GM08714 (cell line): ENCODE measurements around the gene NHLH2.

Experiments
- H3K4me3 ChIP-seq: fragments of 200-500 bp; sonication (Bioruptor generic); 2 replicates; pipeline ENCODE4 v1.5.1; 2014; ENCODE audit warnings: mild to moderate bottlenecking, low read length, inconsistent platforms
- ZNF274 ChIP-seq: IDR thresholded peaks from 2 replicates; pipeline ENCODE4 v1.6.1; 2012; ENCODE audit warnings: mild to moderate bottlenecking, low read depth, low read length

The NHLH2 gene

DNA sequence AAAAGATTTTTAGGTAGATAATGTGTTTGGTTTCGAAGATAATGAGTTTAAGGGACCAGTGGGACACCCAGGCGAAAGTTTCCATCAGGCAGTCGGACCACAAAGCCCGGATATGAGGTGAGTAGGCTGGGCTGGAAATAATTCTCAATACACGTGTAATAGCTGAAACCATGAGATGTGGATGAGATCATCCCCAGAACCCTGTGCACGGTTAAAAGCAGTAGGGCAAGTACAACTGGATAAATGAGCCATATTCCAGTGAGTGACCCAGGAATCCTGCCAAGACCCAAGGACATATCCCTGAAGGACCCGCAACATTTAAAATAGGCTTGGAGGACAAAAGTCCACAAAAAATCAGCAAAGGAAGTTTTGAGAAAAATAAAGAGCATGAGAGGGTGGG, 21.5 kb upstream of the NHLH2 start:
- TF ChIP-seq ZNF274, result no peak
- no peak overlapping the region for H3K4me3 ChIP-seq

DNA sequence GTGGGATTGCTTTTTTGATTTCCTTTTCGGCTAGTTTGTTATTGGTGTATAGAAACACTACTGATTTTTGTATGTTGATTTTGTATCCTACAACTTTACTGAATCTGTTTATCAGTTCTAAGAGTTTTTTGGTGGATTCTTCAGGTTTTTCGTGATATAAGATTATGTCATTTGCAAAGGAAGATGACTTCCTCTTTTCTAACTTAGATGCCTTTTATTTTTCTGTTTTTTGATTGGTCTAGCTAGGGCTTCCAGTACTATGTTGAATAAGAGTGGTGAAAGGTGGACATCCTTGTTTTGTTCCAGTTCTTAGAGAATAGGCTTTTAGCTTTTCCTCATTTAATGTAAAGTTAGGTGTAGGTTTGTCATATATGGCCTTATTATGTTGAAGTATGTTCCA, 13.1 kb upstream of the NHLH2 start:
- no peak for TF ChIP-seq ZNF274
- no peak overlapping the region for H3K4me3 ChIP-seq

DNA sequence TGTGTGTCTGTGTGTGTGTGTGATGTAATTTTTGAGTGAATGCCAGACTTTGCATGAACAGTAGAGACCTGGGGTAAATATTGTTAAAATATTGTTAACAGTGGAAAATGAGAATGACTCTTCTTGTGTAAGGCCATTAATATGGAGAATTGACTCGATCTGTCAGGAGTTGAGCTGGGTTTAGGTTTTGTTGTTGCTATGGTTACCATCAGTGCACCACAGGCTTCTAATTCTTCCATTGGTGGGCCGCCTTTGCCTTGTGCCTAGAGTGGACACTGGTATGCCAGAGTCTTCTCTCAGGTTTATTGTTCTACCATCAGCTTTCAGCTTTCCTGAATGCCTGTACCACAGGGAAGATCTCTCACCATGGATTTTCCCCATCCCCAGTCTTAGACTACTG, 10.0 kb upstream of the NHLH2 start:
- no peak overlapping the region for H3K4me3 ChIP-seq
- no peak for TF ChIP-seq ZNF274

DNA sequence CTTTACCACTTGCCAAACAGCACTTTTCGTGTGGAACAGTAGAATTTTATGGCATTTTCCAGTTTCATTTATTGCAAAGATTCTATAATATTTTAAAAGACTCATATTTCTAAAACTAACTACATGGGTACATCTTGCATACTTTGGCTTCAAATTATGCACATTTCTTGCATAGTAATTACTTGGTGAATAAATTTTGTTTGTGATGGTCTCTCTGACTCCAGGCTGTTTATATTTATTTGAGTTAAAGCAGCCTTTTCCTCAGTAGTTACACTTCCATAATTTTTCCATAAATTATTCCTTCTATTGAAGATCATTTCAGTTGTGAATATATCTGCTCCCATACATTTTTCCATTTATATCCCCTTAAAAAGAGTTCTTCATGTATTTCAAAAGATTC, 6.9 kb upstream of the NHLH2 start:
- H3K4me3 ChIP-seq, result no peak overlapping the region
- no peak for TF ChIP-seq ZNF274

DNA sequence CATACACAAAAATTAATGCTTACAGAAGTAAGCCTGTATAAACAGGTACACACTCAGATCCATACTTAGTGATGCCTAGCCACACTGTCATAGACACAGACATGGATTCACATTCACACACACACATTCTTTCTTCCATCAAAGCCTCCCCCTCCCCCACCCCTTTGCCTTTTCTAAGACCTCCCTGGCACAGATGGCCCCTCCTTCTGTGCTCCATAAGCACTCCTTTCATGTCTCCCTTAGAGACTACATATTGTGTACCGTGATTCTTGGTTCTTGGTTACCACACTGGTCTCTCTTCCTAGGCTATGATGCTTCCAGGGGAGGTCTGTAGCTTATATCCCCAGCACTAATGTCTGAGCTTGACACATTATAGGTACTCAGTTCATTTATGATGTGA, 2.0 kb upstream of the NHLH2 start:
- no peak overlapping the region for H3K4me3 ChIP-seq
- no peak for TF ChIP-seq ZNF274

DNA sequence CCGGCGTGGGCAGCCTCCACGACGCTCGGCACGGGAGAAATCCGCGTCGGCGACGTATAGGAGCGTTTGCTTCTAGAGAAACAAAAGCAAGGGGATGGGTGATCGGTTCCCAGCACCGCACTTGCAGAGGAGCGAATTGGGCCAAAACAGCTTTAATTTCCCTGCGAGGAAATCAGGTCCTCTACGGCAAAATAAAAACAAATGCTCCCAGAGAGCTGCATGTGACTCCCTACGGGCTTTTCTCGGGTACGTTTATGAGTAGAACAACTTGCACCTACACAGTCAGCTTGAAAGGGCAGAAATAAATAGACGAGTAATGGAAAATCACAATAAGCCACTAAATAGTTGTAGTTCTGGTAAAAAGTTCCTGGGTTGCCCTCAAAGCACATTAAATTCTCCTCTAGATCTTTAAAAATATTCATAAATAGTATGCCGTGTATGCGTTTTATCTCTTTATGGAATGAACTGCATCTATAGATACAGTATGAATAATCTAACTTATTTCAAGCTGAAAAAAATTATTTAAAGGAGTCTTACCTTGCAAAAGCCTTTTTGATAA, 1.2 kb downstream of the NHLH2 start:
- H3K4me3 ChIP-seq, result no peak overlapping the region; the same call in 1 of the 2 replicates
- TF ChIP-seq ZNF274, result no peak

DNA sequence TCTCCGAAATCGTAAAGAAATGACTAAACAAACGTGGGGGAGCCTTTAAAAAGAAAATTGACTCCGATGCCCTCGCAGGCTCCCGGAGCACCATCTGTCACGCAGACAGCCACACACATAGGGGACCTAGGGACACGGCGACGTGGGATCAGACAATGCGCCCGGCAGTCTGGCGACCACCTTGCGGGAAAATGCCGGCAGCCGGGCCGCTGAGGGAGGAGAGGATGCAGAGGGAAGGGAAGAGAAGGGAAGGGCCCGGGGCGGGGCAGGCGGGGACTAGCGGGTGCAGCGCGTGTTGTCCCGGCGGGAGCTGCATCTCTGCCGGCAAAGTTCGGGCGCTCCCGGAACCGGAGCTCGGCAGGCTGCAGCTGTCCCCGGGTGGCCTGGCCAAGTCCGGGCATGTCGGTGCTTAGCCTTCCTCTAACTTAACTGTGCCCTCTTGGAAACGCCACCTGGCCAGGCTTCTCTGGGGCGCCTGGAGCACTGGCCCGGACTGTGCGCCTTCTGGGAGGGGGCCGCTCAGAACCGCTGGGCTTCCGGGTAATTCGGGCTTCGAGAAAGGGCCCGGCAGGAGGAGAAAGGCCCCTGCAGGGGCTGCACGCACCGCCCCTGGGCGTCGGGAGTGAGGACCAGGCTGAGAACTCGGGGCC, 1.8 kb downstream of the NHLH2 start:
- no peak overlapping the region; the same call in 1 of the 2 replicates for H3K4me3 ChIP-seq
- no peak for TF ChIP-seq ZNF274

DNA sequence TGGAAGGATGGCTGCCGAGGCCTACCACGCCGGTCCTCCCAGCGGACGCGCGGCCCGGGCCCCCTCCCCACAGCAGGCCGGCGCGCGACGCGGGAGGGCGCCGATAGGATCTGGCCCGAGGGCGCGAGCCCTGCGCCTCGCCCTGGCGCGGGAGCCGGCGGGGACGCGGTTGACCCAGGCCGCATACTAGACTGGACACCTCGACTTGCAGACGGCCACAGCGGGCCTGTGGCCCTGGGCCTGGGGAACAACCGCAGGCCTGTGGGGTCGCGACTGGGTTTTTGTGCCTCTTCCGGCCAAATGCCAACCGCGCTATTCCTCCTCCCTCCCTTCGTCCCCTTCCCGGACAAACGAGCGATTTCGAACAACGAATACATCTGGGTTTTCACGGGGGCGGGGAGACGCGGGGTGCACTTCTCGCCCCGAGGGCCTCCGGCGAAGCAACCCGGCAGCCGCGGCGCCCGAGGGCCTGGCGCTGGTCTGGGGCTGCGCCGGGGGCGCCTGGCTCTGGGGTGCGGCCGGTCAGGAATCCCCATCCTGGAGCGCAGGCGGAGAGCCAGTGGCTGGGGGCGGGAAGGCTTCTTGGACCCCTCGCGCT, 2.4 kb downstream of the NHLH2 start:
- TF ChIP-seq ZNF274, result no peak
- no peak overlapping the region for H3K4me3 ChIP-seq

DNA sequence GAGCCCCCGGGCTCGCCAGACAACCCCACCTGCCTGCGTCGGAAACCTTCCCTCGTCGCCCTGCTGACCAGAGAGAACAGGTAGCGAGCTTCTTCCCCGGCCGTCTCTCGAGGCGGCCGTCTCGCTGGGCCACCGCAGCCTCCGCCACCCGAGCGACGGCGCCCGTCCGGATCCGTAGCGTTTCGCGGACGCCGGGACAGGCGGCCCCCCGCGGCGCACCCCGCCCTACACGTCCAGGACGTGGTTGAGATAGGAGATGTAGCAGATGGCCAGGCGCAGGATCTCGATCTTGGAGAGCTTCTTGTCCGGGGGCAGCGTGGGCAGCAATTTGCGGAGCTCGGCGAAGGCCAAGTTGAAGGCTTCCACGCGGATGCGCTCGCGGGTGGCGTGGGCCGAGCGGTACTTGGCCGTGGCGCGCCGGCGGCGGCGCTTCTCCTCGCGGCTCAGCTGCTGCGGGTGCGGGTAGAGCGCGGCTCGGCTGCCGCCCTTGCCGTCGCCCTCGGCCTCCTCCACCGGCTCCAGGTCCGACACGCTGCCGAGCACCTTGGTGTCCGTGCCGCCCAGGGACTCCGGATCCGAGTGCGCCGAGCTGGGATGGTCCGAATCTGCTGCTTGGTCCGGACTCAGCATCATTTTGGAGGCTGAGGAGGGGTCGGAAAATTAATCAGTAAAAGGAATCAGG, 3.0 kb downstream of the NHLH2 start:
- H3K4me3 ChIP-seq, result no peak overlapping the region
- no peak for TF ChIP-seq ZNF274

DNA sequence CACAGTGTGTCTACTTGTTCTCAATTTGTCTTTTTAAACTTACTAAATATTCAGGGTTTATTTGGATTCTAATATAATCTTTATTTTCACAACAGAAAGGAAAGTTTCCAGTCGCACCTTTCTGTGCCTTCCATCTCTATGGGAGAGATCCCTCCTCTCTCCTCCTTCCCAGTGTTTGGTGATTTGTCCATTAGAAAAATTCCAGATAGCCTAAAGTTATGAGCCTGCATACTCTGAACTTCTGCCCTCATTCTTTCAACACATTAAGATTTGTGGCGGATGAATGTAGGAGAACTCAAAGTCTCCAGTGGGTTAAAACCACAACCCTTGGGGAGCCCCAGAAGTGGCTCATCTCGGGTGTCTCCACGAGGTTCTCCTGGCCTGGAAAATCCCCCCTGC, 3.6 kb downstream of the NHLH2 start:
- H3K4me3 ChIP-seq, result no peak overlapping the region

DNA sequence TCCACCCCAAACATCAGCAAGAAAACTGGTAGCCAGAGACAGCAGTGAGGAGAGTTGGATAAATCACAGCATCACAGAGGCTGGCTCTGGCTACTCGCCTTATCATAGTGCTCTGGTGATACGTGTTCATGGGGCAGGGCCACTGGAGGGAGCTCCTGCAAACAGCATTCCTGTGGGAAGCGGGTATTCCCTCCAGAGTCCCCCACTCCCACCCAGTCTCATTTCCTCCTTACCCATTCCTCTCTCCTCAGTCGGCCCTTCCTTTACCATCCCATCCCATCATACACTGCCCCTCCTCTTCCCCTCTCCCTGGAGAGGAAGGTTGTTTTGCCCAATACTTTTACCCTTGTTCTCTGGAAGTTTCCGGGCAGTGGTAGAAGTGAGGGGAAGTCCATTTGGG, 7.1 kb downstream of the NHLH2 start:
- TF ChIP-seq ZNF274, result no peak
- H3K4me3 ChIP-seq, result no peak overlapping the region

More for the DNA sequence above, 3.6 kb downstream of the NHLH2 start:
- no peak for TF ChIP-seq ZNF274

DNA sequence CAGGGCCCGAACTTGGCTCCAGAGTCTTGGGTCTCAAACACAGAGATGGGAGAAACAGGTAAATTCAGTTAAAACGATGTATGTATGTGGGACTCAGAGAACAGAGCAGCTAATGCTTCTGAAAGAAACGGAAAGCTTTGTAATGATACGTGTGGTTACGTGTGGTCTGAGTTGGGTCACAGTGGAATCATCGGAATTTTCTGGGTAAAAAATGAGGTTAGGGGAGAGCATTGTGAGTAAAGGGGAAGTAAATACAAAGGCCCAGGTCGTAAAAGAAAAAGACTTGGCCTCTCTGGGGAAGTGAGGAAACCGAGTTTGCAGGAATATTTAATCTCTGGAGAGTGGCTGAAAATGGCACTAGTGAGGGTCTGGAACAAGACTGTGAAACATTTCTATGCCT, 8.3 kb downstream of the NHLH2 start:
- TF ChIP-seq ZNF274, result no peak

DNA sequence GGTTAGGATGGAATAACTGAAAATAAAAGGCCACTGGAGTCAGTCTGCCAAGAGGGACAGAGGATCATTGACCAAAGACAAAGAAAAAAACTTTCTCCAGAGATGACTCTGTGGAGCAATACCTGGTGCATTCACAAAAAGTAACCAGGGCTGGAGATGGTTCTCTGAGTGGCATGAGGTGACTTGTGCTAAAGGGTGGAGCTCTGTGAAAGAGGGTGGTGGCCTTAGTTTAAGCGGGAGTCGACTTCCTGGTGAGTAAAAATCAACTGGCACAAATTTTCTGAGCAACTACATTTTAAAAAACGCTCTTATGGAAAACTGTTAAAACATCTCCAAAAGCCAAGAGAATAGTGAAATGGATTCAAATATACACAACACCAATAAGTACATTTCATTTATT, 10.0 kb downstream of the NHLH2 start:
- no peak for TF ChIP-seq ZNF274
- H3K4me3 ChIP-seq, result no peak overlapping the region

More for the DNA sequence above, 8.3 kb downstream of the NHLH2 start:
- H3K4me3 ChIP-seq, result no peak overlapping the region

DNA sequence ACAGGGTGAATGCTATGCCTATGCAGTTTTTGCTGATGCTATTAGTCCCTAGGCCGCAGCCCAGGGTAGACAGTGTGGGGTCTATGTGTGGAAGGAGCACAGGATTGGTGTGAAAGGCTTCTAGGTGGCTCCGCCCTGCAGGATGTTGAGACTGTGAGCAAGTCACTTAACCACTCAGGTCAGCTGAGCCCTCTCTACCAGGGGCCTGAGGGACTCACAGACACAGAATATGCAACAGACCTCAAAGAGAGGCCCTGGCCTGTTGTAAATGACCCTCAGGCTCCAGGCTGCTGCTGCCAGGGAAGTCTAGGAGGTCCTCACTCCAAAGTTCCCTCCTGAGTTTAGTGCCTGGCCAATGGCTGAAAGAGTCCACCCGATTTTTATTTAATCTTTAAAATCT, 11.0 kb downstream of the NHLH2 start:
- TF ChIP-seq ZNF274, result no peak
- no peak overlapping the region for H3K4me3 ChIP-seq
